ENCODE data around the gene B3GAT1.
"Not testable (repeated sequence)": the region's sequence is repeated elsewhere in the genome, so short reads cannot be mapped to it uniquely, and the experiment has no call there.

The B3GAT1 gene

DNA sequence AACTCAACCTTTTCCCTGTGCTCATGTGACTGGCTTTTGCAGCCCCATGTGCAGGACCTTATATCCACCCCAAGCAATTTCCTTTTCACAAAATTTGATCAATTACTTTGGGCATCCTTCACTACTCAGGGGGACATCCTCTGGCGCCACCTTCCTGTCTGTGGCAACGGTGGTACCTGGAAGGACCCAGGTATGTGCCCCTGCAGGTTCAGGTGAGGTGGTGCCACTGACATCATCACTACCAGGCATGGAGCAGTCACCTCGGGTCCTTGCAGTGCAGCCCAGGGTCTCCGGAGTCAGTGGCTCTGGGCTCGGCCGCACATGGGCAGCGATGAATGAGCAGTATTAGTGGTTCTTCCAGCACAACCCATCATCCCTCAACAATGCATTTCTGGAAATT lies 37.7 kb upstream of the B3GAT1 start:
- Histone ChIP-seq H3K9ac (ENCODE audit: low read length) (no peak overlapping the region), H3K9me3 (ENCODE audit: insufficient read depth, low read length) (no peaks in the 10 kb centered on the region), H4K20me1 (ENCODE audit: insufficient read depth, low read length) (no peaks in the 10 kb centered on the region), H2AFZ (ENCODE audit: low read depth, low read length) (no peak overlapping the region), H3K4me2 (ENCODE audit: low read length) (no peak overlapping the region), H3K27me3 (ENCODE audit: low read depth, low read length) (no peaks in the 10 kb centered on the region), H3K4me3 (ENCODE audit: low read length) (no peak overlapping the region), H3K36me3 (replicated peaks; ENCODE audit: low read depth, low read length) (no peaks in the 10 kb centered on the region), H3K4me1 (ENCODE audit: low read length) (no peaks in the 10 kb centered on the region), H3K79me2 (ENCODE audit: low read length) (no peaks in the 10 kb centered on the region), H3K27ac (ENCODE audit: low read length) (no peak overlapping the region)
- TF ChIP-seq, protein P1, sequence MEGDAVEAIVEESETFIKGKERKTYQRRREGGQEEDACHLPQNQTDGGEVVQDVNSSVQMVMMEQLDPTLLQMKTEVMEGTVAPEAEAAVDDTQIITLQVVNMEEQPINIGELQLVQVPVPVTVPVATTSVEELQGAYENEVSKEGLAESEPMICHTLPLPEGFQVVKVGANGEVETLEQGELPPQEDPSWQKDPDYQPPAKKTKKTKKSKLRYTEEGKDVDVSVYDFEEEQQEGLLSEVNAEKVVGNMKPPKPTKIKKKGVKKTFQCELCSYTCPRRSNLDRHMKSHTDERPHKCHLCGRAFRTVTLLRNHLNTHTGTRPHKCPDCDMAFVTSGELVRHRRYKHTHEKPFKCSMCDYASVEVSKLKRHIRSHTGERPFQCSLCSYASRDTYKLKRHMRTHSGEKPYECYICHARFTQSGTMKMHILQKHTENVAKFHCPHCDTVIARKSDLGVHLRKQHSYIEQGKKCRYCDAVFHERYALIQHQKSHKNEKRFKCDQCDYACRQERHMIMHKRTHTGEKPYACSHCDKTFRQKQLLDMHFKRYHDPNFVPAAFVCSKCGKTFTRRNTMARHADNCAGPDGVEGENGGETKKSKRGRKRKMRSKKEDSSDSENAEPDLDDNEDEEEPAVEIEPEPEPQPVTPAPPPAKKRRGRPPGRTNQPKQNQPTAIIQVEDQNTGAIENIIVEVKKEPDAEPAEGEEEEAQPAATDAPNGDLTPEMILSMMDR (IDR thresholded peaks at IDR 0.05; ENCODE audit: low read depth, low read length): no peak
- no peak for TF ChIP-seq EZH2phosphoT487 (IDR thresholded peaks at IDR 0.05; ENCODE audit: low read depth)

DNA sequence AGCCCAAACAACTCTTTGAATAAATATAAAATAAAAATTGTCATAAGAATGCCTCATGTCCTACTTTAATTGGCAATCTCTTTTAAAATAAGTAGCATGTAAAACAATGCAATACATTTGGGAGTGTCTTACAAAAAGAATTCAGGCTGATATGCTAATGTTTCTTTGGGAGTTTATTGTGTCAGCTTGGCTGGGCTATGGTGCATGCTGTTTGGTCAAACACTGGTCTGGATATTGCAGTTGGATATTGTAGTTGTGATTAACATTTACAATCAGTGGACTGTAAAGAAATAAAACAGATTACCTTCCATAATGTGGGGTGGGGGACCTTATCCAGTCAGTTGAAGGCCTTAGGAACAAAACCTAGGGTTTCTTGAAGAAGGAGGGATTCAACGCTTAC lies 37.0 kb upstream of the B3GAT1 start:
- H3K27me3 ChIP-seq (ENCODE audit: low read depth, low read length): no peaks in the 10 kb centered on the region
- no peaks in the 10 kb centered on the region for H3K4me1 ChIP-seq (ENCODE audit: low read length)
- no peak overlapping the region for H3K9ac ChIP-seq (ENCODE audit: low read length)
- H3K79me2 ChIP-seq (ENCODE audit: low read length): no peaks in the 10 kb centered on the region
- TF ChIP-seq, protein P1 (IDR thresholded peaks at IDR 0.05; ENCODE audit: low read depth, low read length): no peak
- no peak for TF ChIP-seq EZH2phosphoT487 (IDR thresholded peaks at IDR 0.05; ENCODE audit: low read depth)
- no peaks in the 10 kb centered on the region for H3K9me3 ChIP-seq (ENCODE audit: insufficient read depth, low read length)
- H3K4me3 ChIP-seq (ENCODE audit: low read length): no peak overlapping the region
- no peaks in the 10 kb centered on the region for H3K36me3 ChIP-seq (replicated peaks; ENCODE audit: low read depth, low read length)
- H3K27ac ChIP-seq (ENCODE audit: low read length): no peak overlapping the region
- H4K20me1 ChIP-seq (ENCODE audit: insufficient read depth, low read length): no peaks in the 10 kb centered on the region
- H3K4me2 ChIP-seq (ENCODE audit: low read length): no peak overlapping the region
- H2AFZ ChIP-seq (ENCODE audit: low read depth, low read length): no peak overlapping the region

GRCh38 chr11:134447696-134448095 lies 35.7 kb upstream of the B3GAT1 start:
- H3K4me3 ChIP-seq (ENCODE audit: low read length): no peak overlapping the region
- H2AFZ ChIP-seq (ENCODE audit: low read depth, low read length): no peak overlapping the region
- H3K36me3 ChIP-seq (replicated peaks; ENCODE audit: low read depth, low read length): no peaks in the 10 kb centered on the region
- H3K9me3 ChIP-seq (ENCODE audit: insufficient read depth, low read length): no peaks in the 10 kb centered on the region
- H3K27ac ChIP-seq (ENCODE audit: low read length): no peak overlapping the region
- no peaks in the 10 kb centered on the region for H3K79me2 ChIP-seq (ENCODE audit: low read length)
- no peak overlapping the region for H3K9ac ChIP-seq (ENCODE audit: low read length)
- no peaks in the 10 kb centered on the region for H4K20me1 ChIP-seq (ENCODE audit: insufficient read depth, low read length)
- no peaks in the 10 kb centered on the region for H3K27me3 ChIP-seq (ENCODE audit: low read depth, low read length)
- no peaks in the 10 kb centered on the region for H3K4me1 ChIP-seq (ENCODE audit: low read length)
- TF ChIP-seq, protein P1 (IDR thresholded peaks at IDR 0.05; ENCODE audit: low read depth, low read length): no peak
- no peak for TF ChIP-seq EZH2phosphoT487 (IDR thresholded peaks at IDR 0.05; ENCODE audit: low read depth)
- no peak overlapping the region for H3K4me2 ChIP-seq (ENCODE audit: low read length)

DNA sequence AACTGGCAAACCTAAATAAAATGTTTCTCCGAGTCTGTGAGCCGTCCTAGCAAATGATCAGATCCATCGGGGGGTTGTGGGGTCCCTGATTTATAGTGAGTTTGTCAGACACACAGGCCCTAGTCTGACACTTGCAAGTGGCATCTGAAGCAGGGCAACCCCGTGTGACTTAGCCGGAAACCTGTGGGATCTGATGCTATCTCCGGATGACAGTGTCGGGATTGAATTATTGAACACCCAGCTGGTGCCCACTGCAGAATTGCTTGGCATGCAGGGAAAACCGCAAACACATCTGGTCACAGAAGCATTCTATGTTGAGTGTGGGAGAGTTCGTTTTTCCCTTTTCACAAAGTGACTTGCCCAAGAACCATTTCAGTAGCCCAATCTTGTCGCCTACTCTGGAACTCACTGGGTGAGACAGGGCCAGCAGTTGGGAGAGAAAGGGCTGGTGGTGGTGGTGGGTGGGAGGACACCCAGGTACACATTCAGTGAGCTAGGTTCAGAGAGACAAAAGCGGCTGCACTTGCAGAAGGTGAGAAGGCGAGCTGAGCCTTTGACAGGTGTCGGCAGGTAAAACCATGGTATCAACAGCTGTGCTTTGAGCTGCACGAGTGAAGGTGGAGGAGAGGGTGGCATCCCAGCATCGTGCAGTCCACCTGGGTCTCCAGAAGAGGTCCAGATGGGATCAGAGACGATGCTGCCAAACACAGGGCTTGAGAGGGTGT lies 33.7 kb upstream of the B3GAT1 start:
- H3K9ac ChIP-seq (ENCODE audit: low read length): no peak overlapping the region
- no peaks in the 10 kb centered on the region for H4K20me1 ChIP-seq (ENCODE audit: insufficient read depth, low read length)
- no peak overlapping the region for H3K4me3 ChIP-seq (ENCODE audit: low read length)
- H3K9me3 ChIP-seq (ENCODE audit: insufficient read depth, low read length): no peaks in the 10 kb centered on the region
- no peaks in the 10 kb centered on the region for H3K4me1 ChIP-seq (ENCODE audit: low read length)
- H3K27me3 ChIP-seq (ENCODE audit: low read depth, low read length): no peaks in the 10 kb centered on the region
- no peaks in the 10 kb centered on the region for H3K79me2 ChIP-seq (ENCODE audit: low read length)
- H3K4me2 ChIP-seq (ENCODE audit: low read length): no peak overlapping the region
- H3K27ac ChIP-seq (ENCODE audit: low read length): no peak overlapping the region
- no peaks in the 10 kb centered on the region for H3K36me3 ChIP-seq (replicated peaks; ENCODE audit: low read depth, low read length)
- no peak overlapping the region for H2AFZ ChIP-seq (ENCODE audit: low read depth, low read length)
- TF ChIP-seq EZH2phosphoT487 (IDR thresholded peaks at IDR 0.05; ENCODE audit: low read depth): no peak
- TF ChIP-seq, protein P1 (IDR thresholded peaks at IDR 0.05; ENCODE audit: low read depth, low read length): no peak

- not testable (repeated sequence) for H3K4me1 ChIP-seq (ENCODE audit: low read length); H3K27ac ChIP-seq (ENCODE audit: low read length); H4K20me1 ChIP-seq (ENCODE audit: insufficient read depth, low read length); H3K9me3 ChIP-seq (ENCODE audit: insufficient read depth, low read length); H3K79me2 ChIP-seq (ENCODE audit: low read length); H3K9ac ChIP-seq (ENCODE audit: low read length); H3K4me2 ChIP-seq (ENCODE audit: low read length); H3K4me3 ChIP-seq (ENCODE audit: low read length); H3K27me3 ChIP-seq (ENCODE audit: low read depth, low read length); H2AFZ ChIP-seq (ENCODE audit: low read depth, low read length); H3K36me3 ChIP-seq (replicated peaks; ENCODE audit: low read depth, low read length)
These were observed 32.4 kb upstream of the B3GAT1 start for GRCh38 chr11:134444160-134445108.

Data from OCI-LY3 (cell line).